GM19324 (cell line): ENCODE measurements around the gene CYTH4.
A peak's percentile ranks its signal among the peaks of the same experiment; 100 is the strongest.
"Not testable (repeated sequence)": the region's sequence is repeated elsewhere in the genome, so short reads cannot be mapped to it uniquely, and the experiment has no call there.

Experiments
- ATAC-seq: cut with Tn5 transposase; IDR thresholded peaks from one replicate; pipeline ENCODE4 v1.9.1; 2021; ENCODE audit warnings: mild to moderate bottlenecking, moderate library complexity; ENCODE audit not compliant: unreplicated experiment, low FRiP score

Gene CYTH4

GRCh38 chr22:37282385-37282677 lies at the start of gene CYTH4:
Gene CYTH4, plus strand, starts transcription at chr22:37282508. Its CDS starts 62 bp downstream, at chr22:37282570.
- peak; percentile 45 for ATAC-seq

- not testable (repeated sequence) for ATAC-seq
These were observed 48.9 kb upstream of the CYTH4 start for GRCh38 chr22:37233371-37233750.

GRCh38 chr22:37233751-37234631 lies 48.3 kb upstream of the CYTH4 start:
- no peak for ATAC-seq

- no peak for ATAC-seq
These were observed 47.3 kb upstream of the CYTH4 start for GRCh38 chr22:37234736-37235711.

- no peak for ATAC-seq
These were observed 46.3 kb upstream of the CYTH4 start for GRCh38 chr22:37235897-37236607.

GRCh38 chr22:37237371-37238268 lies 44.7 kb upstream of the CYTH4 start:
- ATAC-seq: no peak

- ATAC-seq: no peak
These were observed 42.7 kb upstream of the CYTH4 start for GRCh38 chr22:37239336-37240239.

GRCh38 chr22:37240240-37240940 lies 41.9 kb upstream of the CYTH4 start:
- ATAC-seq: no peak

GRCh38 chr22:37240941-37241320 lies 41.4 kb upstream of the CYTH4 start:
- no peak for ATAC-seq

- ATAC-seq: no peak
These were observed 40.8 kb upstream of the CYTH4 start for GRCh38 chr22:37241351-37242142.

- ATAC-seq: peak; percentile 67
These were observed 39.9 kb upstream of the CYTH4 start for GRCh38 chr22:37242395-37242918.

- ATAC-seq: no peak
These were observed 38.8 kb upstream of the CYTH4 start for GRCh38 chr22:37243402-37244113.

GRCh38 chr22:37244114-37244921 lies 38.0 kb upstream of the CYTH4 start, which contains the start of gene RAC2:
Gene RAC2, minus strand, starts transcription at chr22:37244269. Its CDS starts 121 bp downstream, at chr22:37244148.
- ATAC-seq: peak; percentile 46

- ATAC-seq: peak; percentile 41
These were observed 37.2 kb upstream of the CYTH4 start for GRCh38 chr22:37244922-37245722.

GRCh38 chr22:37245740-37246139 lies 36.6 kb upstream of the CYTH4 start:
- ATAC-seq: no peak
